Smooth muscle cell (in vitro differentiated cells): Measurements from ENCODE around the gene ZNF367. TPM values are rescaled to one million over a fixed set of nuclear protein-coding genes. Genes with fewer than 3 reads are reported as not detected.

Source experiments
- DNase-seq: peaks from one replicate; lab custom pipeline; 2025; ENCODE audit not compliant: unreplicated experiment; lab: John Stamatoyannopoulos, UW
- H2AFZ ChIP-seq: fragments of 200-600 bp; sonication (generic); 2 replicates; pipeline ENCODE4 v1.6.0; 2016; ENCODE audit warnings: antibody characterized with exemption, low read depth, mild to moderate bottlenecking
- H3F3A ChIP-seq: fragments of 200-600 bp; sonication (generic); 2 replicates; pipeline ENCODE4 v1.6.0; 2017; ENCODE audit warnings: antibody characterized with exemption, low read depth
- H3K27ac ChIP-seq: fragments of 200-600 bp; sonication (generic); 2 replicates; pipeline ENCODE4 v1.5.1; 2016; ENCODE audit warnings: low read depth, mild to moderate bottlenecking
- H3K27me3 ChIP-seq: fragments of 200-600 bp; sonication (generic); 2 replicates; pipeline ENCODE4 v1.6.1; 2016; ENCODE audit warnings: low read depth, mild to moderate bottlenecking
- H3K36me3 ChIP-seq: fragments of 200-600 bp; sonication (generic); 2 replicates; pipeline ENCODE4 v1.5.1; 2016; ENCODE audit warnings: low read depth
- H3K4me1 ChIP-seq: fragments of 200-600 bp; sonication (generic); 2 replicates; pipeline ENCODE4 v1.5.1; 2016; ENCODE audit warnings: low read depth
- H3K4me2 ChIP-seq: fragments of 200-600 bp; sonication (generic); 2 replicates; pipeline ENCODE4 v1.6.0; 2016; ENCODE audit warnings: mild to moderate bottlenecking
- H3K4me3 ChIP-seq: fragments of 200-600 bp; sonication (generic); 2 replicates; pipeline ENCODE4 v1.5.1; 2016; ENCODE audit warnings: mild to moderate bottlenecking
- H3K79me2 ChIP-seq: fragments of 200-600 bp; sonication (generic); 2 replicates; pipeline ENCODE4 v1.6.0; 2016; ENCODE audit warnings: low read depth, mild to moderate bottlenecking
- H3K9ac ChIP-seq: fragments of 200-600 bp; sonication (generic); 2 replicates; pipeline ENCODE4 v1.6.0; 2016; ENCODE audit warnings: low read depth
- H3K9me3 ChIP-seq: fragments of 200-600 bp; sonication (generic); replicated peaks from 2 replicates; pipeline ENCODE4 v1.5.1; 2016; ENCODE audit warnings: low read depth
- H4K20me1 ChIP-seq: fragments of 200-600 bp; sonication (generic); 2 replicates; pipeline ENCODE4 v1.6.0; 2016; ENCODE audit warnings: low read depth
- CTCF ChIP-seq: fragments of 200-600 bp; sonication (generic); IDR thresholded peaks from 2 replicates; pipeline ENCODE4 v1.5.1; 2017; ENCODE audit warnings: borderline replicate concordance, mild to moderate bottlenecking, antibody characterized with exemption; ENCODE audit not compliant: insufficient read depth, poor library complexity, severe bottlenecking
- WGBS: methylation state at CpG from one replicate; pipeline ENCODE4 v1.1.7; 2016; ENCODE audit warnings: low lambda C conversion rate; 5-methylcytosine and 5-hydroxymethylcytosine counted together
- polyA plus RNA-seq: library from polyadenylated mRNA; unstranded; fragments of >200 nt; fragmentation: Nextera tagmentation; extraction: Ambion mirVana; gene quantifications from 2 replicates; pipeline ENCODE4 v1.2.1, GENCODE V29; 2016
- total RNA-seq: library from RNA; depleted of rRNA; stranded (reverse); fragments of >200 nt; gene quantifications from 2 replicates; pipeline ENCODE4 v1.2.3, GENCODE V29; 2014

The ZNF367 gene
- total and polyA plus RNA-seq, 2 experiments from 2014 or later = 2.8 to 3.2 TPM

- Histone ChIP-seq H4K20me1 (no peaks in the 10 kb centered on the region), H3K36me3 (no peaks in the 10 kb centered on the region), H3K27ac (no peak overlapping the region), H3K4me1 (peaks cover 9% of the 10 kb centered on the region), H3F3A (no peaks in the 10 kb centered on the region), H3K9ac (no peak overlapping the region), H3K4me2 (no peak overlapping the region), H3K79me2 (peaks cover 17% of the 10 kb centered on the region), H3K9me3 (peaks cover 3% of the 10 kb centered on the region), H2AFZ (no peak overlapping the region), H3K4me3 (no peak overlapping the region), H3K27me3 (no peaks in the 10 kb centered on the region)
- TF ChIP-seq CTCF = no peak
- no peak for DNase-seq
- WGBS = 83% methylated on average over 3 of the region's 3 CpGs
These were observed 19.4 kb downstream of the ZNF367 start for GRCh38 chr9:96398582-96399324.

- DNase-seq = no peak
- no peaks in the 10 kb centered on the region for H4K20me1 ChIP-seq
- no peak overlapping the region for H3K4me3 ChIP-seq
- no peak overlapping the region for H2AFZ ChIP-seq
- no peaks in the 10 kb centered on the region for H3F3A ChIP-seq
- peaks cover 3% of the 10 kb centered on the region for H3K9me3 ChIP-seq
- H3K36me3 ChIP-seq = no peaks in the 10 kb centered on the region
- H3K4me1 ChIP-seq = peaks cover 9% of the 10 kb centered on the region
- no peak overlapping the region for H3K4me2 ChIP-seq
- H3K9ac ChIP-seq = no peak overlapping the region
- WGBS = 92% methylated on average over 2 of the region's 2 CpGs
- no peak for TF ChIP-seq CTCF
- H3K27me3 ChIP-seq = no peaks in the 10 kb centered on the region
- no peak overlapping the region for H3K27ac ChIP-seq
- peaks cover 7% of the 10 kb centered on the region for H3K79me2 ChIP-seq
These were observed 22.2 kb downstream of the ZNF367 start for GRCh38 chr9:96395964-96396363.

GRCh38 chr9:96394832-96395496 lies 23.2 kb downstream of the ZNF367 start:
- H3K79me2 ChIP-seq = peaks cover 3% of the 10 kb centered on the region
- H3K9ac ChIP-seq = no peak overlapping the region
- H3K27me3 ChIP-seq = no peaks in the 10 kb centered on the region
- H3K4me2 ChIP-seq = no peak overlapping the region
- H3K4me3 ChIP-seq = no peak overlapping the region
- no peaks in the 10 kb centered on the region for H3K9me3 ChIP-seq
- no peak overlapping the region for H3K27ac ChIP-seq
- DNase-seq = no peak
- no peak for TF ChIP-seq CTCF
- H3K36me3 ChIP-seq = no peaks in the 10 kb centered on the region
- H2AFZ ChIP-seq = no peak overlapping the region
- H4K20me1 ChIP-seq = no peaks in the 10 kb centered on the region
- no peaks in the 10 kb centered on the region for H3F3A ChIP-seq
- 96% methylated on average over 6 of the region's 6 CpGs for whole genome bisulfite sequencing
- peaks cover 9% of the 10 kb centered on the region for H3K4me1 ChIP-seq
